K562 (cell line): ENCODE measurements around the gene MYL10. TPM values are rescaled to one million over a fixed set of nuclear protein-coding genes. Genes with fewer than 3 reads are reported as not detected.

Experiments
- ARID2 ChIP-seq: fragments of 450-650 bp; IDR thresholded peaks from 2 replicates; pipeline ENCODE4 v1.6.1; 2017; ENCODE audit warnings: antibody characterized with exemption, mild to moderate bottlenecking
- BCOR ChIP-seq: fragments of 450-650 bp; IDR thresholded peaks from 2 replicates; pipeline ENCODE4 v1.6.1; 2016
- CSDE1 ChIP-seq, 2 experiments: fragments of 450-650 bp; IDR thresholded peaks; 2 replicates each; pipeline ENCODE4 v1.6.1; 2016; ENCODE audit warnings: mild to moderate bottlenecking in 1 of 2
- E2F3 ChIP-seq: fragments of 250-450 bp; sonication (Bioruptor Pico); IDR thresholded peaks from 2 replicates; pipeline ENCODE4 v1.4.0; 2020; ENCODE audit warnings: mild to moderate bottlenecking
- ELF4 ChIP-seq: fragments of 450-650 bp; formaldehyde crosslinking; IDR thresholded peaks from 2 replicates; pipeline ENCODE4 v1.4.0; 2022; ENCODE audit warnings: missing genetic modification characterization
- FOS ChIP-seq: IDR thresholded peaks from 3 replicates; pipeline ENCODE4 v1.6.1; 2011; ENCODE audit not compliant: insufficient read length; ENCODE audit errors: extremely low read depth
- FOSL1 ChIP-seq: fragments of 200-800 bp; sonication (Bioruptor generic); conservative IDR thresholded peaks from 2 replicates; pipeline ENCODE4 v1.6.1; 2016; ENCODE audit warnings: missing genetic modification characterization, missing compliant biosample characterization
- HDAC6 ChIP-seq: IDR thresholded peaks from 2 replicates; pipeline ENCODE4 v1.6.1; 2012; ENCODE audit warnings: low read depth, mild to moderate bottlenecking, control low read depth, inconsistent platforms, low read length, moderate library complexity
- KDM1A ChIP-seq, 2 experiments: fragments of 450-650 bp; IDR thresholded peaks; 2 replicates each; pipeline ENCODE4 v1.6.1; 2016; ENCODE audit warnings: mild to moderate bottlenecking in 2 of 2
- LEF1 ChIP-seq: fragments of 450-650 bp; IDR thresholded peaks from 2 replicates; pipeline ENCODE4 v1.6.1; 2016; ENCODE audit warnings: mild to moderate bottlenecking
- MAZ ChIP-seq, 2 experiments: fragments of 450-650 bp in 1 of 2; sonication (generic) in 1 of 2; formaldehyde crosslinking; IDR thresholded peaks in 1 of 2; conservative IDR thresholded peaks in 1 of 2; 2 replicates each; pipeline versions ENCODE4 v1.4.0 to v1.5.0; 2020; ENCODE audit warnings: mild to moderate bottlenecking in 1 of 2, missing genetic modification reagents in 1 of 2
- MEF2A ChIP-seq: IDR thresholded peaks from 2 replicates; pipeline ENCODE4 v1.6.1; 2011; ENCODE audit warnings: low read depth, mild to moderate bottlenecking, low read length, moderate library complexity; ENCODE audit not compliant: control insufficient read depth
- POLR2H ChIP-seq: IDR thresholded peaks from 2 replicates; pipeline ENCODE4 v1.6.1; 2016; ENCODE audit warnings: missing genetic modification characterization, low read depth, mild to moderate bottlenecking, control low read depth, missing compliant biosample characterization, moderate library complexity
- RBM25 ChIP-seq: fragments of 200-400 bp; formaldehyde crosslinking; IDR thresholded peaks from 2 replicates; pipeline ENCODE4 v1.6.1; 2018; ENCODE audit warnings: low read length, low read depth, moderate library complexity; ENCODE audit not compliant: severe bottlenecking
- TAL1 ChIP-seq: fragments of 450-650 bp; IDR thresholded peaks from 2 replicates; pipeline ENCODE4 v1.6.1; 2016; ENCODE audit warnings: mild to moderate bottlenecking
- TBP ChIP-seq: optimal IDR thresholded peaks from 2 replicates; pipeline ENCODE3; 2011; ENCODE audit warnings: low read depth, low read length, improper control_type of control experiment
- TGIF2 ChIP-seq: sonication (generic); formaldehyde crosslinking; IDR thresholded peaks from 2 replicates; pipeline ENCODE4 v1.8.1; 2022; ENCODE audit warnings: mild to moderate bottlenecking, missing genetic modification reagents, moderate library complexity
- XRCC5 ChIP-seq: fragments of 200-400 bp; formaldehyde crosslinking; IDR thresholded peaks from 2 replicates; pipeline ENCODE4 v1.6.1; 2017; ENCODE audit warnings: low read depth, mild to moderate bottlenecking, low read length
- ZFP36 ChIP-seq: fragments of 150-350 bp; IDR thresholded peaks from 2 replicates; pipeline ENCODE4 v1.6.1; 2018; ENCODE audit warnings: low read length, low read depth; ENCODE audit not compliant: partially characterized antibody
- ZNF316 ChIP-seq: fragments of 450-650 bp; IDR thresholded peaks from 2 replicates; pipeline ENCODE4 v1.6.1; 2016
- ZNF384 ChIP-seq: IDR thresholded peaks from 2 replicates; pipeline ENCODE4 v1.6.1; 2012; ENCODE audit warnings: low read depth, low read length, improper control_type of control experiment
- ZNF436 ChIP-seq: fragments of 250-450, 450-650 bp; sonication (Bioruptor Pico); formaldehyde crosslinking; IDR thresholded peaks from 2 replicates; pipeline ENCODE4 v1.7.0; 2020; ENCODE audit warnings: mild to moderate bottlenecking
- ZNF699 ChIP-seq: fragments of 250-450 bp; sonication (Bioruptor Pico); IDR thresholded peaks from 2 replicates; pipeline ENCODE4 v1.8.0; 2021; ENCODE audit warnings: mild to moderate bottlenecking, moderate library complexity; ENCODE audit not compliant: insufficient replicate concordance
- polyA plus RNA-seq, 8 experiments: library from polyadenylated mRNA; depleted of rRNA in 4 of 8; stranded (reverse) in 5 of 8; unstranded in 3 of 8; fragments of >200 nt; fragmentation: Nextera tagmentation in 2 of 8; fragmentation: Illumina TruSeq in 1 of 8; extraction: Ambion mirVana in 2 of 8; extraction: Trizol in 1 of 8; gene quantifications; 2 replicates each; pipeline versions ENCODE4 v1.2.1 to v1.2.3, GENCODE V29; 2011 to 2014; ENCODE audit warnings: inconsistent platforms in 1 of 8, missing spikeins in 1 of 8
- total RNA-seq, 7 experiments: library from RNA; depleted of rRNA in 6 of 7; stranded (reverse); fragments of >200 nt in 6 of 7; fragmentation: Illumina TruSeq in 2 of 7; extraction: Trizol in 2 of 7; gene quantifications; 2 replicates each; pipeline versions ENCODE4 v1.2.1 to v1.2.3, GENCODE V29; 2011 to 2021; ENCODE audit warnings: low replicate concordance in 1 of 7
- TF ChIP-seq, protein P1 (sequence below): sonication (generic); formaldehyde crosslinking; IDR thresholded peaks from 2 replicates; pipeline ENCODE4 v1.8.0; 2023; ENCODE audit warnings: missing genetic modification reagents, mild to moderate bottlenecking, borderline replicate concordance
- TF ChIP-seq, protein P2 (sequence below): sonication (generic); formaldehyde crosslinking; IDR thresholded peaks from 2 replicates; pipeline ENCODE4 v1.8.1; 2023; ENCODE audit warnings: mild to moderate bottlenecking, missing genetic modification reagents, moderate library complexity

MYL10 gene
- total and polyA plus RNA-seq, 9 of the 15 experiments (the other 6 are each of a cell fraction or from before 2014, with no cell fraction given): not detected

- TF ChIP-seq KDM1A (IDR thresholded peaks at IDR 0.05) (peak in 1 of 2 experiments; percentile 25; a peak in 1 of 4 replicates), FOSL1 (tag) (no peak), LEF1 (no peak), HDAC6 (no peak), TBP (no peak), ZNF436 (CRISPR knock-in tag) (no peak), ZFP36 (peak; percentile 61), ARID2 (no peak), ZNF316 (no peak), CSDE1 (IDR thresholded peaks at IDR 0.05) (no peak), MEF2A (no peak), BCOR (peak; percentile 83), ELF4 (no peak), MAZ (CRISPR knock-in tag; conservative IDR thresholded peaks at IDR 0.05 in 1 of 2, IDR thresholded peaks at IDR 0.05 in 1 of 2) (no peak), FOS (no peak), XRCC5 (0 out of 2 replicates have a peak, but pooled peaks have one; percentile 58), RBM25 (peak; percentile 82), E2F3 (CRISPR knock-in tag) (no peak), ZNF384 (no peak), TGIF2 (CRISPR knock-in tag) (no peak), TAL1 (no peak), POLR2H (tag) (no peak), ZNF699 (no peak)
- TF ChIP-seq, protein P1, sequence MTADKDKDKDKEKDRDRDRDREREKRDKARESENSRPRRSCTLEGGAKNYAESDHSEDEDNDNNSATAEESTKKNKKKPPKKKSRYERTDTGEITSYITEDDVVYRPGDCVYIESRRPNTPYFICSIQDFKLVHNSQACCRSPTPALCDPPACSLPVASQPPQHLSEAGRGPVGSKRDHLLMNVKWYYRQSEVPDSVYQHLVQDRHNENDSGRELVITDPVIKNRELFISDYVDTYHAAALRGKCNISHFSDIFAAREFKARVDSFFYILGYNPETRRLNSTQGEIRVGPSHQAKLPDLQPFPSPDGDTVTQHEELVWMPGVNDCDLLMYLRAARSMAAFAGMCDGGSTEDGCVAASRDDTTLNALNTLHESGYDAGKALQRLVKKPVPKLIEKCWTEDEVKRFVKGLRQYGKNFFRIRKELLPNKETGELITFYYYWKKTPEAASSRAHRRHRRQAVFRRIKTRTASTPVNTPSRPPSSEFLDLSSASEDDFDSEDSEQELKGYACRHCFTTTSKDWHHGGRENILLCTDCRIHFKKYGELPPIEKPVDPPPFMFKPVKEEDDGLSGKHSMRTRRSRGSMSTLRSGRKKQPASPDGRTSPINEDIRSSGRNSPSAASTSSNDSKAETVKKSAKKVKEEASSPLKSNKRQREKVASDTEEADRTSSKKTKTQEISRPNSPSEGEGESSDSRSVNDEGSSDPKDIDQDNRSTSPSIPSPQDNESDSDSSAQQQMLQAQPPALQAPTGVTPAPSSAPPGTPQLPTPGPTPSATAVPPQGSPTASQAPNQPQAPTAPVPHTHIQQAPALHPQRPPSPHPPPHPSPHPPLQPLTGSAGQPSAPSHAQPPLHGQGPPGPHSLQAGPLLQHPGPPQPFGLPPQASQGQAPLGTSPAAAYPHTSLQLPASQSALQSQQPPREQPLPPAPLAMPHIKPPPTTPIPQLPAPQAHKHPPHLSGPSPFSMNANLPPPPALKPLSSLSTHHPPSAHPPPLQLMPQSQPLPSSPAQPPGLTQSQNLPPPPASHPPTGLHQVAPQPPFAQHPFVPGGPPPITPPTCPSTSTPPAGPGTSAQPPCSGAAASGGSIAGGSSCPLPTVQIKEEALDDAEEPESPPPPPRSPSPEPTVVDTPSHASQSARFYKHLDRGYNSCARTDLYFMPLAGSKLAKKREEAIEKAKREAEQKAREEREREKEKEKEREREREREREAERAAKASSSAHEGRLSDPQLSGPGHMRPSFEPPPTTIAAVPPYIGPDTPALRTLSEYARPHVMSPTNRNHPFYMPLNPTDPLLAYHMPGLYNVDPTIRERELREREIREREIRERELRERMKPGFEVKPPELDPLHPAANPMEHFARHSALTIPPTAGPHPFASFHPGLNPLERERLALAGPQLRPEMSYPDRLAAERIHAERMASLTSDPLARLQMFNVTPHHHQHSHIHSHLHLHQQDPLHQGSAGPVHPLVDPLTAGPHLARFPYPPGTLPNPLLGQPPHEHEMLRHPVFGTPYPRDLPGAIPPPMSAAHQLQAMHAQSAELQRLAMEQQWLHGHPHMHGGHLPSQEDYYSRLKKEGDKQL (CRISPR knock-in tag): no peak
- TF ChIP-seq, protein P2, sequence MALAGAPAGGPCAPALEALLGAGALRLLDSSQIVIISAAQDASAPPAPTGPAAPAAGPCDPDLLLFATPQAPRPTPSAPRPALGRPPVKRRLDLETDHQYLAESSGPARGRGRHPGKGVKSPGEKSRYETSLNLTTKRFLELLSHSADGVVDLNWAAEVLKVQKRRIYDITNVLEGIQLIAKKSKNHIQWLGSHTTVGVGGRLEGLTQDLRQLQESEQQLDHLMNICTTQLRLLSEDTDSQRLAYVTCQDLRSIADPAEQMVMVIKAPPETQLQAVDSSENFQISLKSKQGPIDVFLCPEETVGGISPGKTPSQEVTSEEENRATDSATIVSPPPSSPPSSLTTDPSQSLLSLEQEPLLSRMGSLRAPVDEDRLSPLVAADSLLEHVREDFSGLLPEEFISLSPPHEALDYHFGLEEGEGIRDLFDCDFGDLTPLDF: no peak
These were observed 21.5 kb upstream of the MYL10 start (continued) for GRCh38 chr7:101650579-101651081.
